H1 (cell line): ENCODE measurements around the gene ARID1B. TPM values are rescaled to one million over a fixed set of nuclear protein-coding genes. Genes with fewer than 3 reads are reported as not detected.

Experiments
- ASH2L ChIP-seq: fragments of 200-600, 300-600 bp; sonication (generic); IDR thresholded peaks from one replicate; pipeline ENCODE4 v1.7.1; 2017; ENCODE audit warnings: low read length
- CTBP2 ChIP-seq: IDR thresholded peaks from 2 replicates; pipeline ENCODE4 v1.7.0; 2011; ENCODE audit warnings: borderline replicate concordance, mild to moderate bottlenecking, moderate library complexity, mixed read lengths, low read length; ENCODE audit not compliant: insufficient read depth, insufficient read length
- CTCF ChIP-seq, 3 experiments: IDR thresholded peaks; 1 replicate in 2 of 3; 2 replicates in 1 of 3; pipeline versions ENCODE4 v1.5.1 to v1.6.1; 2011; ENCODE audit warnings: low read length in 3 of 3, mild to moderate bottlenecking in 3 of 3, inconsistent platforms in 2 of 3, low read depth in 1 of 3, moderate library complexity in 1 of 3; ENCODE audit not compliant: insufficient read depth in 1 of 3; ENCODE audit errors: control extremely low read depth in 1 of 3
- EP300 ChIP-seq, 2 experiments: IDR thresholded peaks; 1 replicate in 1 of 2; 2 replicates in 1 of 2; pipeline ENCODE4 v1.6.1; 2011 to 2012; ENCODE audit warnings: low read depth in 2 of 2, low read length in 2 of 2, mild to moderate bottlenecking in 2 of 2, borderline replicate concordance in 1 of 2, inconsistent platforms in 1 of 2, moderate library complexity in 1 of 2
- GTF2F1 ChIP-seq: IDR thresholded peaks from 2 replicates; pipeline ENCODE4 v1.6.1; 2012; ENCODE audit warnings: low read depth, low read length, improper control_type of control experiment, borderline replicate concordance
- JUN ChIP-seq: IDR thresholded peaks from 2 replicates; pipeline ENCODE4 v1.6.1; 2011; ENCODE audit warnings: low read depth, mild to moderate bottlenecking, improper control_type of control experiment, low read length
- RAD21 ChIP-seq, 2 experiments: IDR thresholded peaks in 1 of 2; conservative IDR thresholded peaks in 1 of 2; 2 replicates each; pipeline ENCODE4 v1.6.1; 2011; ENCODE audit warnings: low read depth in 2 of 2, low read length in 2 of 2, improper control_type of control experiment in 1 of 2, inconsistent platforms in 1 of 2, mild to moderate bottlenecking in 1 of 2, moderate library complexity in 1 of 2
- RBBP5 ChIP-seq: IDR thresholded peaks from 2 replicates; pipeline ENCODE4 v1.7.1; 2012; ENCODE audit warnings: low read depth, mild to moderate bottlenecking, inconsistent platforms, low read length, moderate library complexity, borderline replicate concordance
- TBP ChIP-seq: IDR thresholded peaks from 2 replicates; pipeline ENCODE4 v1.6.1; 2011; ENCODE audit warnings: low read depth, low read length, improper control_type of control experiment
- TCF12 ChIP-seq: IDR thresholded peaks from 2 replicates; pipeline ENCODE4 v1.6.1; 2011; ENCODE audit warnings: low read depth, mild to moderate bottlenecking, low read length
- polyA plus RNA-seq, 7 experiments: library from polyadenylated mRNA; depleted of rRNA in 3 of 7; stranded (reverse) in 5 of 7; unstranded in 2 of 7; fragments of >200 nt in 5 of 7; fragments of 200-250 nt in 2 of 7; gene quantifications; 1 replicate in 5 of 7; 2 replicates in 1 of 7; 4 replicates in 1 of 7; pipeline versions ENCODE4 v1.2.1 to v1.2.3, GENCODE V29; 2011 to 2013; ENCODE audit warnings: missing spikeins in 2 of 7, mixed read lengths in 2 of 7
- total RNA-seq: library from RNA; stranded (reverse); fragmentation: NEBNext Ultra II Directional; extraction: Animal tissue kit (Norgen Biotek cat#: 25700); gene quantifications from 2 replicates; pipeline ENCODE4 v1.2.1, GENCODE V29; 2021

Gene ARID1B
- total and polyA plus RNA-seq, 2 of the 8 experiments (the other 6 are each of a cell fraction or from before 2014, with no cell fraction given) = 24.3 to 70.3 TPM

DNA sequence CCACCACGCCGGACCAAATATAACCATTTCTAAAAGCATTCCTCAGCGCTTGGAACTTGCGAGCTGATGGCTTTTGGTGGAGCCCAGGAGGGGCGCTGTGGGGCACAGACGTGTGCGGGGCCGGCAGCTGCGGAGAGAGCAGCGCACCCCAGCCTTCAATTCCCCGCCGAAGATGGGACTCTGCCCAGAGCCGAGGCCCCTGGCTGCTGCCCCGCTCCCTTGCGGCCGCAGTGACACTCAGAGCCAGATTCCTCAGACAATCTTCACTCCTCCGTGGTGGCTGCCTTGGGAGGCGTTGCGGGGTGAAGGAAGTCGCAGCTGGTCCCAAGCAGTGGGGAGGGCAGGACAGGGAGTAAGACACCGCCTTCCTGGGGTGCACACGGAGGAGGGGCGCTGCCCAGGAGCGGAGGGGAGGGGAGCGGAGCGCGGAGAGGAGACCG lies 458.4 kb downstream of the ARID1B start (continued):
- TF ChIP-seq RAD21 (IDR thresholded peaks at IDR 0.05 in 1 of 2, conservative IDR thresholded peaks at IDR 0.05 in 1 of 2; ENCODE audit: low read depth in 2 of 2, low read length in 2 of 2) (peak; percentile 35 to 60; a peak in 3 of 4 replicates), GTF2F1 (no peak), RBBP5 (0 out of 2 replicates have a peak, but pooled peaks have one; percentile 59), EP300 (IDR thresholded peaks at IDR 0.05; ENCODE audit: borderline replicate concordance in 1 of 2, low read depth in 2 of 2, low read length in 2 of 2) (no peak), JUN (no peak), CTBP2 (peak; percentile 29), TBP (peak; percentile 64), TCF12 (no peak), ASH2L (peak; percentile 75), CTCF (IDR thresholded peaks at IDR 0.05; ENCODE audit: control extremely low read depth in 1 of 3, insufficient read depth in 1 of 3, low read depth in 1 of 3, low read length in 3 of 3) (peak in 2 of 3 experiments; percentile 69 to 83; a peak in 3 of 4 replicates)
